ENCODE data around the gene CTDNEP1.

CTDNEP1 gene

GRCh38 chr17:7251661-7252175 is at the start of gene CTDNEP1:
TSS of gene CTDNEP1 (minus strand) at chr17:7251734. CDS start at chr17:7251296, 438 bp downstream.
- peak; percentile 90 for DNase-seq (ENCODE audit: low spot score)

GRCh38 chr17:7296189-7296861 is 44.8 kb upstream of the CTDNEP1 start:
- peak; percentile 92 for DNase-seq (ENCODE audit: low spot score)

- no peak for DNase-seq (ENCODE audit: low spot score)
Observed at GRCh38 chr17:7295230-7296180, 44.0 kb upstream of the CTDNEP1 start.

- peak; percentile 98 for DNase-seq (ENCODE audit: low spot score)
Observed at GRCh38 chr17:7294614-7295153, 43.1 kb upstream of the CTDNEP1 start, which contains the start of gene YBX2. TSS of gene YBX2 (minus strand) at chr17:7294639. CDS start at chr17:7294500, 139 bp downstream.

- peak; percentile 80 for DNase-seq (ENCODE audit: low spot score)
Observed at GRCh38 chr17:7293816-7294613, 42.5 kb upstream of the CTDNEP1 start.

DNA sequence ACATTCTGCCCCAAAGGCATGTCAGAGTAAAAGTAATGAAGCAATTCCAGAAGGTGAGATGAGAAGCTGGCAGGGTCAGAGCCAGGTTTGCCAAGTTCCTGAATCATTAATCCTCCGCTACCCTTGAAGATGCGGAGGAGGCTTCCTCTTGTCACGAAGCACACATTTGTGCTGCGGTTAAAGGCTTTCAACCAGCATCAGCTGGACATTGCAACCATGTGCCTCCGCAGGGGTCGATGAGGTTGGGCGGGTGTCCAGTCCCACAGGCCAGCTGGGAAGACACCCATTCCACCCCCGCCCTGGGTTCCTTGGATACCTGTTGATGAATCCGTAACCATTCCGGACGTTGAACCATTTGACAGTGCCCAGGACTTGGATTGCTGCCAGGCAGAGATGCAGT is 41.6 kb upstream of the CTDNEP1 start:
- DNase-seq (ENCODE audit: low spot score), result no peak

- no peak for DNase-seq (ENCODE audit: low spot score)
Observed at GRCh38 chr17:7292729-7293128, 41.2 kb upstream of the CTDNEP1 start.

GRCh38 chr17:7292194-7292593 is 40.7 kb upstream of the CTDNEP1 start:
- no peak for DNase-seq (ENCODE audit: low spot score)

GRCh38 chr17:7290685-7291084 is 39.2 kb upstream of the CTDNEP1 start:
- no peak for DNase-seq (ENCODE audit: low spot score)

- no peak for DNase-seq (ENCODE audit: low spot score)
Observed at GRCh38 chr17:7290166-7290565, 38.6 kb upstream of the CTDNEP1 start.

- peak; percentile 27 for DNase-seq (ENCODE audit: low spot score)
Observed at GRCh38 chr17:7289256-7290032, 37.9 kb upstream of the CTDNEP1 start.

- no peak for DNase-seq (ENCODE audit: low spot score)
Observed at GRCh38 chr17:7285679-7286078, 34.1 kb upstream of the CTDNEP1 start.

DNA sequence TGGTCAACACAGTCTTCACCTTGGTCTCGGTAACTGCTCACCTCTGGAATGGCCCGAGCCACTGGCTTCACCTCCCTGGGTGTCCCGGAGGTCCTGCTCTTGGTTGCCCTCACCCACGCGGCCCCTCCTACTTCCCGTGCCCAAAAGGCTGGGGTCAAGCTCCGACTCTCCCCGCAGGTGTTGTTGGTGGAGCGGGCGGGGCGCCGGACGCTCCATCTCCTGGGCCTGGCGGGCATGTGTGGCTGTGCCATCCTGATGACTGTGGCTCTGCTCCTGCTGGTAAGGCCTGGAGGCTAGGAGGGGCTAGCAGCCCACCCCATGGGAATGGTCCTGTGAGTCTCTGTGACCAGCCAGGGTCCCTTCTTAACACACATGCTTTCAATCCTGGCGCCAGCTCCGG is 33.4 kb upstream of the CTDNEP1 start:
- DNase-seq (ENCODE audit: low spot score), result no peak

DNA sequence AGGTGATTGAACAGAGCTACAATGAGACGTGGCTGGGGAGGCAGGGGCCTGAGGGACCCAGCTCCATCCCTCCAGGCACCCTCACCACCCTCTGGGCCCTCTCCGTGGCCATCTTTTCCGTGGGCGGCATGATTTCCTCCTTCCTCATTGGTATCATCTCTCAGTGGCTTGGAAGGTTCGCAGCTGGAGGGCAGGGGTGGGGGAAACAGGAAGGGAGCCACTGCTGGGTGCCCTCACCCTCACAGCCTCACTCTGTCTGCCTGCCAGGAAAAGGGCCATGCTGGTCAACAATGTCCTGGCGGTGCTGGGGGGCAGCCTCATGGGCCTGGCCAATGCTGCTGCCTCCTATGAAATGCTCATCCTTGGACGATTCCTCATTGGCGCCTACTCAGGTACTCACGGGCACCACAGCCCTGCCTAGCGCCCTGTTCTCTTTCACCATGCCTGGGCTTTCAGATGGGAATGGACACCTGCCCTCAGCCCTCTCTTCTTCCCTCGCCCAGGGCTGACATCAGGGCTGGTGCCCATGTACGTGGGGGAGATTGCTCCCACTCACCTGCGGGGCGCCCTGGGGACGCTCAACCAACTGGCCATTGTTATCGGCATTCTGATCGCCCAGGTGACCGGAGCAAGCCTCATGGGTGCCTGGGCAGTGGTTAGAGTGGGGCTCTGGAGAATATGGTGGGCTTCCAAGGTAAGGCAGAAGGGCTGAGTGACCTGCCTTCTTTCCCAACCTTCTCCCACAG is 32.1 kb upstream of the CTDNEP1 start:
- DNase-seq (ENCODE audit: low spot score), result no peak

- DNase-seq (ENCODE audit: low spot score), result no peak
Observed at GRCh38 chr17:7282752-7283321, 31.3 kb upstream of the CTDNEP1 start.

DNA sequence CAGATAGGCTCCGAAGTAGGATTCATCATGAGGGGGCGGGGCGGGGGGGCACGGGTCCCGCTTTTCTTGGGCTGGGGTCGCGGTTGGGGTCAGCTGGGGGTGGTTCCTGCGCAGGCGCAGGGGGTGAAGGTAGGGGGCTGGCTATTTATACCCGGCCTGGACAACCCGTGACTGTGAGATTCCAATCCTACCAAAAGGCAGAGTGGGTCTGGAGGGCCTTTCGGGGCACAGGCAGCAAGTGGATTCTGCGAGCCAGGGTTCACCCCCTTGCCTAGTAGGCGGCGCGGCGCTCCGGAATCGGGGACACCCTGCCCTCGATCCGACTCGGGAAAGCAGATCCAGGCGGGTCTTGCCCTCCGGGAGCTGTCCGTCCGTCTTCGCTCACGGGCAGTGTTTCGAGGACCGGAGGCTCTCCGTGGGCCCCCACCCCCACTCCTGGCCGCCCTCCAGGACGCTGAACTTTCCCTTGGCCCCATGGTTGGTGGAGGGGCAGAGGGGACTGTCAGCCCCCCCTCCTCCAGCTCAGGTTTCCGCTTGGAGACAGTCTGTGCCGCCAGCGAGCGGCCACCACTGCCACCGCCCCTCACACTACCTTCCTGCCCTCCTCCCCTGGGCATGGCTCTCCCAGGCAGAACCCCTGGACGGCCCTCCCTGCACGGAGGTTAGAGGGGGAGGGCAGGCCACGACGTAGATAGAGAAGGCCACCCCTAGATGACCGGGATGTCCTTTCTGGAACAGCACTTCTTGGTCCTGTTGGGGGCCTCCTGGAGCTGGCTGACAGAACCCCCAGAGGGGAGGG is 30.6 kb upstream of the CTDNEP1 start:
- peak; percentile 51 for DNase-seq (ENCODE audit: low spot score)

GRCh38 chr17:7281074-7281952 is 29.8 kb upstream of the CTDNEP1 start, which contains the start of gene SLC2A4:
TSS of gene SLC2A4 (plus strand) at chr17:7281718. CDS start at chr17:7281935, 217 bp downstream.
- peak; percentile 99 for DNase-seq (ENCODE audit: low spot score)

All from iPS-NIHi11 (cell line).